SU-DHL-6 (cell line): ENCODE measurements around the gene RNASE3.
"Not testable (repeated sequence)": the region's sequence is repeated elsewhere in the genome, so short reads cannot be mapped to it uniquely, and the experiment has no call there.

ENCODE experiments used
- H2AFZ ChIP-seq: fragments of 200-600 bp; sonication (generic); 2 replicates; pipeline ENCODE4 v1.6.1; 2014; ENCODE audit warnings: low read depth, mild to moderate bottlenecking, moderate library complexity, mixed read lengths, antibody characterized with exemption, low read length; ENCODE audit not compliant: severe bottlenecking
- H3F3A ChIP-seq: fragments of 200-600 bp; shearing (Covaris generic); 2 replicates; pipeline ENCODE4 v1.6.0; 2016; ENCODE audit warnings: antibody characterized with exemption, mild to moderate bottlenecking; ENCODE audit not compliant: insufficient read depth
- H3K27ac ChIP-seq: fragments of 200-600 bp; sonication (generic); 2 replicates; pipeline ENCODE4 v1.5.1; 2016; ENCODE audit warnings: low read depth, mild to moderate bottlenecking, low read length, moderate library complexity, mixed read lengths
- H3K27me3 ChIP-seq: fragments of 200-600 bp; sonication (generic), shearing (Covaris generic); 2 replicates; pipeline ENCODE4 v1.6.0; 2014; ENCODE audit warnings: mild to moderate bottlenecking, low read length
- H3K36me3 ChIP-seq: fragments of 200-600 bp; sonication (generic); 2 replicates; pipeline ENCODE4 v1.6.1; 2014; ENCODE audit warnings: mild to moderate bottlenecking, low read length, mixed read lengths
- H3K4me2 ChIP-seq: fragments of 300-600, 200-600 bp; shearing (Covaris generic), sonication (generic); 2 replicates; pipeline ENCODE4 v1.6.0; 2014; ENCODE audit warnings: low read length, low read depth, mild to moderate bottlenecking; ENCODE audit not compliant: poor library complexity, severe bottlenecking
- H3K4me3 ChIP-seq: fragments of 200-600 bp; sonication (generic); 2 replicates; pipeline ENCODE4 v1.5.1; 2014; ENCODE audit warnings: antibody characterized with exemption, low read length, mild to moderate bottlenecking, mixed read lengths; ENCODE audit not compliant: insufficient read depth, poor library complexity, severe bottlenecking
- H3K79me2 ChIP-seq: fragments of 200-600 bp; sonication (generic); 2 replicates; pipeline ENCODE4 v1.6.1; 2014; ENCODE audit warnings: mild to moderate bottlenecking, low read length, moderate library complexity; ENCODE audit not compliant: insufficient read depth
- H3K9ac ChIP-seq: fragments of 200-600 bp; sonication (generic); 2 replicates; pipeline ENCODE4 v1.7.0; 2014; ENCODE audit warnings: mild to moderate bottlenecking, low read length
- H3K9me2 ChIP-seq: fragments of 200-600 bp; sonication (generic); replicated peaks from 2 replicates; pipeline ENCODE4 v1.6.1; 2014; ENCODE audit warnings: low read length; ENCODE audit not compliant: insufficient read depth
- H3K9me3 ChIP-seq: fragments of 200-600 bp; sonication (generic); 2 replicates; pipeline ENCODE4 v1.6.1; 2014; ENCODE audit warnings: low read length, mixed read lengths; ENCODE audit not compliant: insufficient read depth
- H4K20me1 ChIP-seq: fragments of 200-600 bp; sonication (generic); 2 replicates; pipeline ENCODE4 v1.6.1; 2014; ENCODE audit warnings: low read depth, mild to moderate bottlenecking, antibody characterized with exemption, low read length, moderate library complexity, mixed read lengths
- CTCF ChIP-seq: fragments of 200-600 bp; sonication (generic); IDR thresholded peaks from one replicate; pipeline ENCODE4 v1.5.1; 2017; ENCODE audit warnings: antibody characterized with exemption, mild to moderate bottlenecking, low read length, moderate library complexity; ENCODE audit not compliant: insufficient read depth, poor library complexity, severe bottlenecking
- EZH2phosphoT487 ChIP-seq: fragments of 200-600 bp; sonication (generic), shearing (Covaris generic); conservative IDR thresholded peaks from 2 replicates; pipeline ENCODE4 v1.6.1; 2018; ENCODE audit warnings: mild to moderate bottlenecking, antibody characterized with exemption, low read length, moderate library complexity, mixed read lengths

Gene RNASE3

GRCh38 chr14:20895322-20895721 is 4.1 kb downstream of the RNASE3 start:
- not testable (repeated sequence) for H2AFZ ChIP-seq, H3K27ac ChIP-seq, H3K79me2 ChIP-seq, H3K27me3 ChIP-seq, H3K4me3 ChIP-seq, H3K4me2 ChIP-seq, H3K9ac ChIP-seq, H3K9me3 ChIP-seq, H3K9me2 ChIP-seq, H3F3A ChIP-seq, H4K20me1 ChIP-seq, H3K36me3 ChIP-seq

GRCh38 chr14:20904393-20905029 is 13.3 kb downstream of the RNASE3 start:
- Histone ChIP-seq H3K27ac (no peak overlapping the region), H3F3A (no peaks in the 10 kb centered on the region), H3K9ac (no peak overlapping the region), H4K20me1 (no peaks in the 10 kb centered on the region), H3K36me3 (no peaks in the 10 kb centered on the region), H2AFZ (no peak overlapping the region), H3K79me2 (no peaks in the 10 kb centered on the region), H3K27me3 (no peaks in the 10 kb centered on the region), H3K9me2 (no peaks in the 10 kb centered on the region), H3K4me3 (no peak overlapping the region), H3K4me2 (no peak overlapping the region), H3K9me3 (no peaks in the 10 kb centered on the region)
- TF ChIP-seq CTCF (no peak), EZH2phosphoT487 (no peak)

- H4K20me1 ChIP-seq: no peaks in the 10 kb centered on the region
- H3K27ac ChIP-seq: no peak overlapping the region
- no peaks in the 10 kb centered on the region for H3F3A ChIP-seq
- H3K9me3 ChIP-seq: no peaks in the 10 kb centered on the region
- H3K4me3 ChIP-seq: no peak overlapping the region
- no peaks in the 10 kb centered on the region for H3K27me3 ChIP-seq
- no peaks in the 10 kb centered on the region for H3K9me2 ChIP-seq
- H3K36me3 ChIP-seq: no peaks in the 10 kb centered on the region
- no peak for TF ChIP-seq CTCF
- no peak for TF ChIP-seq EZH2phosphoT487
- no peaks in the 10 kb centered on the region for H3K79me2 ChIP-seq
- no peak overlapping the region for H3K9ac ChIP-seq
- H3K4me2 ChIP-seq: no peak overlapping the region
- H2AFZ ChIP-seq: no peak overlapping the region
These were observed 14.5 kb downstream of the RNASE3 start for GRCh38 chr14:20905676-20906075.

GRCh38 chr14:20907214-20907613 is 16.0 kb downstream of the RNASE3 start:
- TF ChIP-seq EZH2phosphoT487: no peak
- no peak for TF ChIP-seq CTCF
- no peak overlapping the region for H3K27ac ChIP-seq
- H3F3A ChIP-seq: no peaks in the 10 kb centered on the region
- H3K79me2 ChIP-seq: no peaks in the 10 kb centered on the region
- H3K4me2 ChIP-seq: no peak overlapping the region
- H4K20me1 ChIP-seq: no peaks in the 10 kb centered on the region
- no peaks in the 10 kb centered on the region for H3K36me3 ChIP-seq
- H3K9me2 ChIP-seq: no peaks in the 10 kb centered on the region
- no peaks in the 10 kb centered on the region for H3K27me3 ChIP-seq
- no peak overlapping the region for H3K9ac ChIP-seq
- H3K4me3 ChIP-seq: no peak overlapping the region
- H3K9me3 ChIP-seq: no peaks in the 10 kb centered on the region
- no peak overlapping the region for H2AFZ ChIP-seq

- not testable (repeated sequence) for H3K79me2 ChIP-seq, H4K20me1 ChIP-seq, H2AFZ ChIP-seq, H3K9me3 ChIP-seq, H3K9me2 ChIP-seq, H3K4me2 ChIP-seq, H3K27me3 ChIP-seq, H3K9ac ChIP-seq, H3K27ac ChIP-seq, H3K36me3 ChIP-seq, H3F3A ChIP-seq, H3K4me3 ChIP-seq
These were observed 19.6 kb downstream of the RNASE3 start for GRCh38 chr14:20910822-20911221.
